ENCODE measurements around the gene TRDN.
"Not testable (repeated sequence)": the region's sequence is repeated elsewhere in the genome, so short reads cannot be mapped to it uniquely, and the experiment has no call there.

TRDN gene

GRCh38 chr6:123559816-123560215 is 76.9 kb downstream of the TRDN start:
- not testable (repeated sequence) for DNase-seq

DNA sequence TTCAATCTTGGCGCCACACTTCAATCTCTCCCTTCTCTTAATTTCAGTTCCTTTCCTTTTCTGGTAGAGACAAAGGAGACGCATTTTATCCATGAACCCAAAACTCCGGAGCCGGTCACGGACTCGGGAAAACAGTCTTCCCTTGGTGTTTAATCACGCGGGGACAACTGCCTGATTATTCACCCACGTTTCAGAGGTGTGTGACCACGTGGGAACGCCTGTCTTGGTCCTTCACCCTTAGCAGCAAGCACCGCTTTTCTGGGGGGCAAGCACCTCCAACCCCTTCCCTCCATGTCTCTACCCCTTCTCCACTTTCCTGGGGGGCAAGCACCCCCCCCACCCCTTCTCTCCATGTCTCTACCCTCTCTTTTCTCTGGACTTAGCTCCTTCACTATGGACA is 79.3 kb downstream of the TRDN start:
- DNase-seq: not testable (repeated sequence)

- no peak for DNase-seq
Measured at GRCh38 chr6:123551939-123552707, 84.6 kb downstream of the TRDN start.

DNA sequence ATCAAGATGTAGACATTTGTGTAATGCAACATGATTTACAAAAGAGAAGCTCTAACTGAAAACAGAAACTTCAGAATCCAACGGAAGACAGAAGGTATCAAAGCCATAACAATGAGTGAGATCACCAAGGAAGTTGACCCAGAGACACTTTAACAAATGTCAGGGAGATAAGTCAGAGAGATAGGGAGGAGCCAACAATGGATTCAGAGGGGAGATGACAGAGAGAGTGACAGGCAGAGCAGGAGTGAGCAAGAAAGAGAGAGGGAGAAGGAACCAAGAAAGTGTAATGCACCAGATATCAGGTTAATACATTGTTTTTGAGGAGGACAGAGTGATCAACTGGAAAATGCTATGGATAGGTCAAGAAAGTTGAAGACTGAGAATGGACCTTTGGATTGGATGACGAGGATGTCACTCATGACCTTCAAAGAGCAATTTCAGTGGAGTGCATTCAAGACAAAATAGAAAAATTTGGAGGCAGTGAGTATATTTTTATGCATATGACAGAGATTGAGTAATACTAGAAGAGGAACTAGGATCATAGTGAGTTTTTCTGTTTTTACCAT is 86.6 kb downstream of the TRDN start:
- no peak for DNase-seq

- no peak for DNase-seq
Measured at GRCh38 chr6:123549476-123549875, 87.3 kb downstream of the TRDN start.

GRCh38 chr6:123547216-123547978 is 89.4 kb downstream of the TRDN start:
- no peak for DNase-seq

- no peak for DNase-seq
Measured at GRCh38 chr6:123546537-123546936, 90.2 kb downstream of the TRDN start.

- no peak for DNase-seq
Measured at GRCh38 chr6:123541462-123541861, 95.3 kb downstream of the TRDN start.

DNA sequence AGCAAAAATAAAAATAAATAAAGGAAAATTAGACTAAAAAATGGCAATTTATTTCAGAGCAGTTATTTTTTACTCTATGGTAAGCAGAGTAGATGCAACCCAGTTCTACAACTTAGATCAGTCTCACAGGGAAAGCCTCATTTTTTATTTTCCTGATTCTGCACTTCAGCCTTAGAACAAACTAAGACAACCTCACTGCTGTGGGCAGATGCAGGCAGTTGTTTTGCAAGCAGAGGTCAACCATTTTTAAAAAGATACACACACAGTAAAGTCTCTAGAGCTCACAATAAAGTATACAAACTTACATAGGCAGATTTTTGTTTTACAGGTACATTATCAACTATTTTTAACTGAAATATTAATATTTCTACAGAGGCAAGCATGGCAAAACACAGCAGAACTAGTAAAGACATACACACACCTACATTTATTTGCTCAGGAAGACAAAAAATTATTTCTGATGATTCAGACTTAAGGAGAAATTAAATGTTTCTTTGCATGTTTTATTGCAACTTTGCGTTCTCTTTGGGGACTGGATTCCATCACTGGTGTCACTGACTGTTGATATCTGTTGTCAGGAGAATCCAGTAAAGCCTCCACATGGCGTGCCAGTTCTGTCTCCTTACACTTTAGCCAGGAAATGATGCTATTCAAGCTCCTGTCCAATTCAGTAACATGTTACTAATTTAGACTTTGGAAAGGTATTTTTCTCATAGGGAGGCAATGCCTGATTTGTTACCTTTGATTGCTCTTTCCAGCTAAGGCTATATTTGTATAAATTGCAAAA is 102.7 kb downstream of the TRDN start:
- no peak for DNase-seq

GRCh38 chr6:123529843-123530242 is 106.9 kb downstream of the TRDN start:
- no peak for DNase-seq

DNA sequence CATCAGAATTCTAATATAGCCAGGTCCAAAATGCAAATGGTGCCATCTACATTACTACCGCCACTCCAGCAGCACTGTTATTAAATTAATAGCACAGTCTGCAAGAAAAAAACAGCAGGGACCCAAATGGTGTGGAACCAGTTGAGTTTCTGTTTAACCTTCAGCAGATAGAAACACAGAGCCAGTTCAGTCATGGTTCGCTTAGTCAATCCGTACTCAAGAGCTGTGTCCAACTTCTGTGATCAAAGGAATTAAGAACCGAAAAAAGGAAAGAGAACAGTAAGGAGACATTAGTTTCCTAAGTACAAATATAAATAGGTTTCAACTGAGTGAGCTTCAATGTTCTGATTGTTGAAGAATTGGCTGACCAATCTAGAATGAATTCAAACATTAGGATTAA is 107.7 kb downstream of the TRDN start:
- DNase-seq: no peak

GRCh38 chr6:123527406-123527805 is 109.3 kb downstream of the TRDN start:
- no peak for DNase-seq

DNA sequence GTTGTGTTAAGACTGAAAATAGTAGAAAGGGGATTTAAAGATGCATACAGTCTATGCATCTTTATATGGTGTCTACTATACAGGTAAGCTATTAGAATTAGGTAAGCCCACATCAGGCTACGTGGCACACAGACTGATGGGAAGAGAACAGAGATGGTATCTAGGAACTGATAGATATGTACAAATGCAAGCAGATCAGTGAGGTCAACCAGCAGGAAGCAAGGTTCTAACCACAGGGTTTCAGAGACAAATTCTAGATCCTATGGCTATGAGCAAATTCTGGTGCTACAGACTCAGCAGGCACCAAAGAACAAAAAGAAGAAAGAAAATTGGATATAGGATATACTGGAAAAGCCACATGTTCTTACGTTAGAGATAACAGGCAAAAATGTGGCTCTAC is 110.6 kb downstream of the TRDN start:
- no peak for DNase-seq

- no peak for DNase-seq
Measured at GRCh38 chr6:123524781-123525180, 112.0 kb downstream of the TRDN start.

DNA sequence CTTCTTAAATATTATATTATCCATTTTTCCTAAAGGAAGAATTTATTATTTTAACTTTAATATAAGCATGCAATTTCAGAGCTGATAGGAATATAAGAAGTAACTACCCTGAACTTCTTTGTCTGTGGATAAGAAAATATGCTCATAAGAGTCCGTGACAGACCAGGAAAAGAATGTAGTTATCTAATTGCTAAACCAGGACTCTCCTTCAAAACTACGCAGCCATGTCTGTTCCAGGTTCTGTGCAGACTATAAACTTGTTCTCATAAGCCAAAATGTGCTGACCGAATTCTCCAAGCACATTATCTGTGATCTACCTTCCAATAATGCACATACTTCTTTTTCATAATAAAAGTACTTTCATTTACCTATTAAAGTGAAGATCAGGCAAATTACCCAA is 116.5 kb downstream of the TRDN start:
- DNase-seq: no peak

GRCh38 chr6:123519189-123519505 is 117.6 kb downstream of the TRDN start:
- no peak for DNase-seq

DNA sequence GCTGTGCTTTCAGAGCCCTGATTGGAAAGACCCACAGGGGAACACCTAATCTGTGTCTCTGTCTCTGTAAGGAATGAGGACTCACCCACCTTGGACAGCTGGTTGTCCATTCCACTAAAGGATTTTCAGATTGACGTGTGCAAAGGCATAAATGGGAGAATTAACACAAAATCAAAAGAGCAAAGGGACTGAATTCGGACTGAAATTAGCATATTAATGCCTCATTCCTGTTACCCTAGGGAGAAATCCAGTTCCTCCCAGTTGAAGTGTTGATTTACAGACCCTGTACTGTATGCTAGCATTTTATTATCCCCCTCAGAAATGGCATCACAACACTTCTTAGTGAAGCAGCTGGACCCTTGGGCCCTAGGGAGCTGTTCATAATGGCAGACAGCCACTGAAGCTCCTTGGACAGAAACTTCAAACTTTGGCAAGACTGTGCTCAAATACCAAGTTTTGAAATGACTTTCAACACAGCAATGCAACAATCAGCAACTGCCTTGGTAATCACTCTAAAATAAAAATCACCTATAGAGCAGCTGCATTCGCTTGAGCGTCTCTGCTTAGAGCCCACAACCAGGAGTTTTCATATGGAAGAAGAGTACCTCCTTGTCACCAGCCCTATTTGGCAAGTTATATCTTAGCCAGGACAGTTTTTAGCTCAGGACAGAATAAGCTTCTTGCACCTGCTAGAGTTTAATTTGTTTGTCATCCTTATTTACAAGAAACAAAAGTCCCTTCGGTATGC is 118.1 kb downstream of the TRDN start:
- no peak for DNase-seq

DNA sequence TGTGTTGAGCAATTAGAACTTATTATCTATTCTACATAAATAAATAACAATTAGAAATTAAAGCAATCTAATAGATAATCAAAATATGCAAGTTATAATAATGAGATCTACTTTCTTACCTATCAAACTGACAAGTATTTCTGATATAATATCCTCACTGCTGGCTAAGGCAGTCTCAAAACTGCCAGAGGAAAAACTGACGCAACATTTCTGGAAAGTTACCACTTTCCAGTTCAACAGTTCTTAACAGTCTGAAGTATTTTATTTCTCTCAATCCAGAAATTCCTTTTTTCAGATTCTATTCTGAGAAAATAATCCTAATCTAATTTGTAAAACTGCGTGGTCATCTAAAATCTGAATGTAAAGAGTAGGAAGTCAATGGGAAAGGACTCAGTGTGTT is 121.0 kb downstream of the TRDN start:
- DNase-seq: no peak

DNA sequence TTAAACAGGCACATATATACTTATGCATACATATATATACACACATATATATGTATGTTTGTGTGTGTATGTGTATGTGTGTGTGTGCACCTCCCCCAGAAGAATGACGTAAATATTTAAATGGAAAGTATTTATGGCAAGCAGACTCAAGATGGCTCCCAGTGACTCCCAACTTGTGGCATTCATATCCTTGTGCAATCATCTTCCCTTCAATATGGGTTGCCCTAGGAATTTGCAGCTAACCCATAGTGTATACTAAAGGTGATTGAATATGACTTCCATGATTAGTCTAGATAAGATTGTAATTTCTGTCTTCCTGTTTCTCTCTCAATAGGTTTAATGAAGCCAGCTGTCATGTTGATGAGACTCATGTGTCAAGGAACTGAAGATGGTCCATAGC is 127.6 kb downstream of the TRDN start:
- no peak for DNase-seq

DNA sequence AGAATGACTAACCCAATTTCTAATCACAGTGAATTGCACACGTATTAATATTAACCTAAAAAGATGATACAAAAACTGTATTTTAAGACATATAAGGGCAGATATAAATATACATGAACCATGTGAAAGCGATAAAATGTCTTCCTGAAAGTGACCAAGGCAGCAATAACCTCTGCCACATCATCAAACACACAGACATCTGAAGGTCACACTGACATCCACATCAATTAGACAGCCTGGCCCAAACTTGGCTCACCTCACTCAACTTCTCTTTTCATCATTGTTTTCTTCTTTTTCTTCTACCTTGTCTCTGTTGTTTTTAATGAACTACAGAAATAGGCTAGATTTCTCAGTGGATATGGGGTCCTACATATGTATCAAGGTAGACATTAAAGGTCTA is 128.5 kb downstream of the TRDN start:
- DNase-seq: no peak

GRCh38 chr6:123507582-123507981 is 129.2 kb downstream of the TRDN start:
- no peak for DNase-seq

DNA sequence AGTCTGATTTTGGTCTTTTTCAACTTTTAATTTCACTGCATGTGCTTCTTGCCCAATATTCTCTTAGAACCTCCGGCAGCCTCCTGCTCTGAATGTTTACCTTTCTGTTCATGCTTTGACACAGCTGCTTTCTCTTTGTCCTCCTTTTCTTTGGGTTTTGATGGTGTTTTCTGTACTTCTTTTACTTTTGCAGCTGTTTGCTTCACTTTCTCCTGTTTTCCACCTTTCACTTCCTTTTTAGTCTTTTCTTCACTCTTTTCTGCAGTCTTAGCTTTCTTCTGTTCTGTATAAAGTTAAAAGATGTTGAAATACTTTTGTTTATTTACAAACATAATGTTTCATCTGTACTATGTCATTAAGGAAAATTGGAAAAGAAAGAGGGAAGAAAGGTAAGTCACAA is 133.1 kb downstream of the TRDN start:
- DNase-seq: no peak

GRCh38 chr6:123497025-123497424 is 139.7 kb downstream of the TRDN start:
- DNase-seq: no peak
